ENCODE results near the gene ARHGEF28. TPM values are rescaled to one million over a fixed set of nuclear protein-coding genes. Genes with fewer than 3 reads are reported as not detected.

Gene ARHGEF28
- total RNA-seq, 1 experiment from 2014 or later, result 0.57 TPM

DNA sequence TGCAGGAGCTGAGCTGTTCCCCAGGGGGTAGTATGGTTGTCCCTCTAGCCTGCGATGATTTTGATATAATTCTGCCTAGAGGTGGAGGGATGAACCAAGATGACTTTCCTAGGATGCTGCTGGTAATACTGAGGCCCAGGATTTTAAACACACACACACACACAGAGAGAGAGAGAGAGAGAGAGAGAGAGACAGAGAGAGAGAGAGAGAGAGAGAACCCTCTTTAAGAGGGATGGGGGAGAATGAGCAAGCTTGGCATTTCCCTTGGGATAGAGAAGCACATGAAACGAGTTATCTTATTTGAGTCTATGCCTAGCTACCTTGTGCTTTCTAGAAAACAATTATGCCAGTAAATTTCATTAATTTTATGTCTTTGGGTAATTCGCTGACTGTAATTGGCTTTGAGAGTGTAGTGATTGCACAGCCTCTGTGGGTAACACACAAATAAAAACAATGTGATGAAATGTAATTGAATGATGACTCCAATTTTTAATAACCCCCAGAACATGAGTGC is 338.4 kb downstream of the ARHGEF28 start:
- Histone ChIP-seq H3K27ac (ENCODE audit: insufficient read length, low read depth, low read length) (no peak overlapping the region), H3K56ac (ENCODE audit: insufficient read length, low read depth, low read length) (no peak overlapping the region), H3K79me2 (ENCODE audit: insufficient read depth, low read length) (no peaks in the 10 kb centered on the region), H2AK5ac (ENCODE audit: insufficient read length, low read length) (no peak overlapping the region), H3K27me3 (ENCODE audit: insufficient read depth, low read length) (no peaks in the 10 kb centered on the region), H3T11ph (ENCODE audit: low read length) (no peak overlapping the region), H3K18ac (ENCODE audit: insufficient read length, low read depth, low read length) (no peak overlapping the region), H2BK20ac (ENCODE audit: low read depth, low read length, poor library complexity, severe bottlenecking) (no peak overlapping the region), H3K23me2 (ENCODE audit: insufficient read length, low read depth, low read length, poor library complexity, severe bottlenecking) (no peaks in the 10 kb centered on the region), H2BK12ac (ENCODE audit: insufficient read length, low read depth, low read length) (no peak overlapping the region), H3K14ac (ENCODE audit: insufficient read depth, low read length) (no peak overlapping the region), H3K9me3 (ENCODE audit: control insufficient read depth, low read depth, low read length) (no peaks in the 10 kb centered on the region), H4K8ac (replicated peaks; ENCODE audit: insufficient read length, low read depth, low read length) (no peak overlapping the region), H3K4me1 (ENCODE audit: insufficient read depth, low read length) (no peaks in the 10 kb centered on the region), H3K79me1 (ENCODE audit: insufficient read depth, low read depth, low read length, poor library complexity, severe bottlenecking) (no peaks in the 10 kb centered on the region), H2BK15ac (ENCODE audit: low read depth, low read length) (no peak overlapping the region), H4K20me1 (ENCODE audit: control insufficient read depth, insufficient read depth, insufficient read length) (no peaks in the 10 kb centered on the region), H2BK5ac (ENCODE audit: insufficient read length, low read length) (no peak overlapping the region), H2AFZ (ENCODE audit: low read length) (no peak overlapping the region), H4K5ac (ENCODE audit: insufficient read length, low read depth, low read length) (no peak overlapping the region), H2BK120ac (ENCODE audit: low read depth, low read length, poor library complexity, severe bottlenecking) (no peak overlapping the region), H3K4me2 (ENCODE audit: insufficient read depth, insufficient read length, low read length) (no peak overlapping the region), H3K9ac (ENCODE audit: extremely low read depth, insufficient read length, low read length) (peak overlapping the region; percentile 34), H3K4ac (ENCODE audit: low read depth, low read length) (no peak overlapping the region), H3K23ac (ENCODE audit: insufficient read length, low read depth, low read length) (no peak overlapping the region), H4K91ac (ENCODE audit: insufficient read length, low read depth, low read length) (no peak overlapping the region)
- H3K4me1 Mint-ChIP-seq, result peaks cover 4 to 7% of the 10 kb centered on the region in 2 experiments; a peak in 3 of 4 replicates
- no peak overlapping the region for H3K27ac Mint-ChIP-seq
- H3K9me3 Mint-ChIP-seq, result no peaks in the 10 kb centered on the region
- TF ChIP-seq, protein P1, sequence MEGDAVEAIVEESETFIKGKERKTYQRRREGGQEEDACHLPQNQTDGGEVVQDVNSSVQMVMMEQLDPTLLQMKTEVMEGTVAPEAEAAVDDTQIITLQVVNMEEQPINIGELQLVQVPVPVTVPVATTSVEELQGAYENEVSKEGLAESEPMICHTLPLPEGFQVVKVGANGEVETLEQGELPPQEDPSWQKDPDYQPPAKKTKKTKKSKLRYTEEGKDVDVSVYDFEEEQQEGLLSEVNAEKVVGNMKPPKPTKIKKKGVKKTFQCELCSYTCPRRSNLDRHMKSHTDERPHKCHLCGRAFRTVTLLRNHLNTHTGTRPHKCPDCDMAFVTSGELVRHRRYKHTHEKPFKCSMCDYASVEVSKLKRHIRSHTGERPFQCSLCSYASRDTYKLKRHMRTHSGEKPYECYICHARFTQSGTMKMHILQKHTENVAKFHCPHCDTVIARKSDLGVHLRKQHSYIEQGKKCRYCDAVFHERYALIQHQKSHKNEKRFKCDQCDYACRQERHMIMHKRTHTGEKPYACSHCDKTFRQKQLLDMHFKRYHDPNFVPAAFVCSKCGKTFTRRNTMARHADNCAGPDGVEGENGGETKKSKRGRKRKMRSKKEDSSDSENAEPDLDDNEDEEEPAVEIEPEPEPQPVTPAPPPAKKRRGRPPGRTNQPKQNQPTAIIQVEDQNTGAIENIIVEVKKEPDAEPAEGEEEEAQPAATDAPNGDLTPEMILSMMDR (conservative IDR thresholded peaks at IDR 0.05), result no peak
- DNase-seq, result no peak
- no peaks in the 10 kb centered on the region for H3K36me3 Mint-ChIP-seq (ENCODE audit: insufficient read depth in 1 of 3, low read depth in 3 of 3)
- WGBS (ENCODE audit: extremely low coverage, insufficient read length, low lambda C conversion rate), result no CpG with 5 or more reads among the region's 3 CpGs
- no peak overlapping the region for H3K4me3 Mint-ChIP-seq
- H3K27me3 Mint-ChIP-seq (ENCODE audit: low read depth), result no peaks in the 10 kb centered on the region; the same call in 1 of the 2 replicates
